ENCODE measurements around the gene ARSI.

ARSI gene

GRCh38 chr5:150305557-150305956 is 2.9 kb upstream of the ARSI start:
- TF ChIP-seq FOXM1 (IDR thresholded peaks at IDR 0.05; ENCODE audit: borderline replicate concordance) (no peak), TARDBP (IDR thresholded peaks at IDR 0.05) (no peak), HDGF (IDR thresholded peaks at IDR 0.05; ENCODE audit: borderline replicate concordance) (no peak), SUZ12 (IDR thresholded peaks at IDR 0.05) (no peak), SP1 (IDR thresholded peaks at IDR 0.05) (no peak), FOXA1 (IDR thresholded peaks at IDR 0.05) (no peak), PKNOX1 (IDR thresholded peaks at IDR 0.05) (no peak), LEF1 (IDR thresholded peaks at IDR 0.05; ENCODE audit: borderline replicate concordance) (no peak), BHLHE40 (IDR thresholded peaks at IDR 0.05; ENCODE audit: borderline replicate concordance) (no peak), NFRKB (IDR thresholded peaks at IDR 0.05) (no peak), CTBP1 (IDR thresholded peaks at IDR 0.05; ENCODE audit: borderline replicate concordance) (no peak), ELF4 (IDR thresholded peaks at IDR 0.05) (no peak), FOXK2 (IDR thresholded peaks at IDR 0.05) (no peak)
- ChIA-PET POLR2A (no interaction called here), CTCF (no interaction called here)
- no peak for DNase-seq (ENCODE audit: extremely low spot score)

GRCh38 chr5:150305095-150305494 is 2.4 kb upstream of the ARSI start:
- no peak for TF ChIP-seq FOXK2 (IDR thresholded peaks at IDR 0.05)
- TF ChIP-seq L3MBTL2 (conservative IDR thresholded peaks at IDR 0.05) = no peak
- no peak for TF ChIP-seq SP1 (IDR thresholded peaks at IDR 0.05)
- TF ChIP-seq ZNF384 (IDR thresholded peaks at IDR 0.05) = no peak
- TF ChIP-seq SUZ12 (IDR thresholded peaks at IDR 0.05) = no peak
- no peak for TF ChIP-seq HDGF (IDR thresholded peaks at IDR 0.05; ENCODE audit: borderline replicate concordance)
- TF ChIP-seq PKNOX1 (IDR thresholded peaks at IDR 0.05) = no peak
- CTCF ChIA-PET = no interaction called here
- POLR2A ChIA-PET = no interaction called here
- no peak for DNase-seq (ENCODE audit: extremely low spot score)

- ChIA-PET POLR2A (no interaction called here), CTCF (no interaction called here)
- no peak for TF ChIP-seq PKNOX1 (IDR thresholded peaks at IDR 0.05)
- TF ChIP-seq SP1 (IDR thresholded peaks at IDR 0.05) = no peak
- TF ChIP-seq HDGF (IDR thresholded peaks at IDR 0.05; ENCODE audit: borderline replicate concordance) = no peak
- TF ChIP-seq ZNF384 (IDR thresholded peaks at IDR 0.05) = no peak
- TF ChIP-seq BHLHE40 (IDR thresholded peaks at IDR 0.05; ENCODE audit: borderline replicate concordance) = no peak
- TF ChIP-seq TARDBP (IDR thresholded peaks at IDR 0.05) = no peak
- no peak for TF ChIP-seq CTBP1 (IDR thresholded peaks at IDR 0.05; ENCODE audit: borderline replicate concordance)
- no peak for TF ChIP-seq LEF1 (IDR thresholded peaks at IDR 0.05; ENCODE audit: borderline replicate concordance)
- no peak for TF ChIP-seq ARNT (IDR thresholded peaks at IDR 0.05)
- TF ChIP-seq L3MBTL2 (conservative IDR thresholded peaks at IDR 0.05) = no peak
- TF ChIP-seq ELF4 (IDR thresholded peaks at IDR 0.05) = no peak
- DNase-seq (ENCODE audit: extremely low spot score) = no peak
These were observed 1.9 kb upstream of the ARSI start for GRCh38 chr5:150304481-150305081.

GRCh38 chr5:150303660-150304386 is 1.1 kb upstream of the ARSI start:
- ChIA-PET POLR2A (no interaction called here), CTCF (no interaction called here)
- TF ChIP-seq TARDBP (IDR thresholded peaks at IDR 0.05) = no peak
- no peak for TF ChIP-seq ELF4 (IDR thresholded peaks at IDR 0.05)
- no peak for DNase-seq (ENCODE audit: extremely low spot score)

- TF ChIP-seq ARNT (IDR thresholded peaks at IDR 0.05) = no peak
- TF ChIP-seq CTBP1 (IDR thresholded peaks at IDR 0.05; ENCODE audit: borderline replicate concordance) = no peak
- no peak for TF ChIP-seq SUZ12 (IDR thresholded peaks at IDR 0.05)
- TF ChIP-seq SP1 (IDR thresholded peaks at IDR 0.05) = no peak
- TF ChIP-seq ELF4 (IDR thresholded peaks at IDR 0.05) = no peak
- no peak for TF ChIP-seq FOXK2 (IDR thresholded peaks at IDR 0.05)
- no peak for TF ChIP-seq LEF1 (IDR thresholded peaks at IDR 0.05; ENCODE audit: borderline replicate concordance)
- no peak for TF ChIP-seq ZNF384 (IDR thresholded peaks at IDR 0.05)
- ChIA-PET POLR2A (no interaction called here), CTCF (interaction anchor here (0.6 kb wide), 1 partner anchor 921 kb away, joined by 3 read pairs; the partner anchor contains the start of gene CCDC69)
- no peak for DNase-seq (ENCODE audit: extremely low spot score)
These were observed 438 bp upstream of the ARSI start for GRCh38 chr5:150303070-150303615.

GRCh38 chr5:150301901-150302300 is 804 bp downstream of the ARSI start:
- DNase-seq (ENCODE audit: extremely low spot score) = no peak
- CTCF ChIA-PET = interaction anchor here (0.7 kb wide), 1 partner anchor 460 kb away, joined by 4 read pairs; no protein-coding TSS in a partner anchor
- TF ChIP-seq SUZ12 (IDR thresholded peaks at IDR 0.05) (no peak), LEF1 (IDR thresholded peaks at IDR 0.05; ENCODE audit: borderline replicate concordance) (no peak), PKNOX1 (IDR thresholded peaks at IDR 0.05) (no peak), NFRKB (IDR thresholded peaks at IDR 0.05) (no peak), ZNF384 (IDR thresholded peaks at IDR 0.05) (no peak), ELF4 (IDR thresholded peaks at IDR 0.05) (no peak), TARDBP (IDR thresholded peaks at IDR 0.05) (no peak), BHLHE40 (IDR thresholded peaks at IDR 0.05; ENCODE audit: borderline replicate concordance) (no peak), FOXM1 (IDR thresholded peaks at IDR 0.05; ENCODE audit: borderline replicate concordance) (no peak), FOXK2 (IDR thresholded peaks at IDR 0.05) (no peak), ARNT (IDR thresholded peaks at IDR 0.05) (no peak), SP1 (IDR thresholded peaks at IDR 0.05) (no peak)
- POLR2A ChIA-PET = no interaction called here
